ENCODE measurements around the gene ENPP6.
"Not testable (repeated sequence)": the region's sequence is repeated elsewhere in the genome, so short reads cannot be mapped to it uniquely, and the experiment has no call there.

ENPP6 gene

DNA sequence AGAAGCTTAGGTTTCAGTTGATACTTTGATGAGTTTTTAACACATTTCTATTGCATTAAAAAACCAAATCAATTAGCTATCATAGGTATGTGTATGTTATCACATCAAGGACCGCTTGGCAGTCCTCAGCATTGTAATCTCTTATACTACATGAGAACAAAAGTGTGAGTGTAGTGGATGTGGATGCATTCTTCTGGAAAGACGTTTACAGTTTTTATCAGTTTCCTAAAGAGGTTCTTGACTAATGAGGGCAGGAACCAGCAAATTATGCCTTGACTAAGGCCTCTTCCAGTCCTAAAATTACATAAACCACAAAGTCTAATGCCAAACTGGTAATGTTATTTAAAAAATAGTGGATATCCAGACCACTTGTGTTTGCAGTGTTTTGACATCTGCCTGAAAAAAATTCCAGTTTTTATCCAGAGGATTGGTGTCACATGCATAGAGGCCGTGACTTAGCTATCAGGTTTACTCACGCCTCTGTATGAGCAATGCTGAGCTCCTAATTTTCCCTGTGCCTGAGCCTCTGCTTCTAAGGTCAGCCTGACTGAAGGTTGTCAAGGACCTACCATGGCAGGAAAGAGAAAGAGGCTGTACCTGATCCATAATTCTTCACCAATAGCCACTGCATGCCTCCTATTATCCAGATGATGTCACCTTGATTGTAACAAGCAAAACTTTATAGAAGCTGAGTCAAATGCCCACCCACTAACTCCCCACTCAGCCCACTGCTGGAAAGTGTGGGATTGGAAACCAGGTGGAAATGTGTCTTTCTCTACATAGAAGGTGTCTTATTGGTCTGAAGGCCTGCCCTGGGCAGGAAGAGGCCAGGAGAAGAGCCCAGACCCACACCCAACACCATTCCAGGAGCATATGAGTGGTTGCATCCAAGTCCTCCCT, 68.7 kb downstream of the ENPP6 start:
- DNase-seq (ENCODE audit: low read depth in 2 of 2): no peak

DNA sequence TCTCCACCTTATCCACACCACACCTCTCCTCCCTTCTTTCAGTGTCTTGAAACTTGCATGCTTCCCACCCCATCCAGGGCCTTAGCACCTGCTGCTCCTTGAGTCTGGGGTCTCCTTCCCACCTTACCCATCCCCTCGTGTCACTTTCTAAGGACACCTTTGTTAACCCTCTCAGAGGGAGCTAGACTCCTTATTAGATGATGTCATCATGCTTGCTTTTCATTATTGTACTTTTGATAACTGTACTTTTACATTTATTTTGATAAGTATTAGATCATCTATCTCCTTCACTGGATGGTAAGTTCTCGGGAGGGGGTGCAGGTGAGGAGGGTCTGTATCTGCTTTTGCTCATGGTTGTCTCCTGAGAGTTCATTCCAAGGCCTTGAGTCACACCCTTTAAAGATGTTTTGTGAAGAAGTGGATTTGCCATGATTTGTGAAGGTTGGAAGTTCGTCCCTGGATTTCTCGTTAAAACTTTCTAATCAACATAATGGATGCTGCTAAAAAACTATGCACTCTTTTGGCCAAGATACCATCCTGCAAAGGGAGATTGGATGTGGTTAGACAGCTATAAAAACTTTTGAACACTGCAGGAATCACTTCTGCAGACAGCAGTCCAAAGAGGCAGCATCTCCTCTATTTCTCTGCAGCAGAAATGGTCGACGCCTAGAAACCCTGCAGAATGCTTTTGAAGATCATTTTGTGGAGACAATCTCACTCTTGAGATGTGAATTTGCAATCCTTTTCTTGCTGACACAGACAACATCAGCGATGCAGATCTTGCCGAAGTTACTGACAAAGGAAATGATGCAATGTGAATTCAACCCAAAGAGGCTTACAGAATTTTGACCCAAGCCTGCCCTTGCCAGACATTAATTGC, 69.6 kb downstream of the ENPP6 start:
- no peak for DNase-seq (ENCODE audit: low read depth in 2 of 2)

DNA sequence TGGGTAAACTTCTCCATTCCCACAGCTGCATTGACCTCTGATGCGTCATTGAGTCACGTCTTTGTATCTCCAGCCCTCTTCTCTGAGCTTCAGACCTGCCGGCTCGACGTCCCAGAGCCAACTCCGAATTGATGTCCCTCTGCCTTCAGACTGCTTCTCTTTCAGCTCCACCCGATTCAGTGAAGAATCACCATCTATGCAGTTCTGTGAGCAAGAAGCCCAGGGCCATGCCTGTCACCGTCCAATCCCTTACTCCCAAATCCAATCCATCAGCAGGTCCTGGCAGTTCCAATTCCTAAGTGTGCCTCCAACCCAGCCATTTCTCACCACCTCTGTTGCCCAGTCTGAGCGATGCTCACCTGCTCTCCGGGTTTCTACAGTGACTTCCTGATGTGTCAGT, 70.7 kb downstream of the ENPP6 start:
- no peak for DNase-seq (ENCODE audit: low read depth in 2 of 2)

GRCh38 chr4:184145596-184145995, 72.1 kb downstream of the ENPP6 start:
- no peak for DNase-seq (ENCODE audit: low read depth in 2 of 2)

- no peak for DNase-seq (ENCODE audit: low read depth in 2 of 2)
Measured at GRCh38 chr4:184143770-184144564, 73.7 kb downstream of the ENPP6 start.

DNA sequence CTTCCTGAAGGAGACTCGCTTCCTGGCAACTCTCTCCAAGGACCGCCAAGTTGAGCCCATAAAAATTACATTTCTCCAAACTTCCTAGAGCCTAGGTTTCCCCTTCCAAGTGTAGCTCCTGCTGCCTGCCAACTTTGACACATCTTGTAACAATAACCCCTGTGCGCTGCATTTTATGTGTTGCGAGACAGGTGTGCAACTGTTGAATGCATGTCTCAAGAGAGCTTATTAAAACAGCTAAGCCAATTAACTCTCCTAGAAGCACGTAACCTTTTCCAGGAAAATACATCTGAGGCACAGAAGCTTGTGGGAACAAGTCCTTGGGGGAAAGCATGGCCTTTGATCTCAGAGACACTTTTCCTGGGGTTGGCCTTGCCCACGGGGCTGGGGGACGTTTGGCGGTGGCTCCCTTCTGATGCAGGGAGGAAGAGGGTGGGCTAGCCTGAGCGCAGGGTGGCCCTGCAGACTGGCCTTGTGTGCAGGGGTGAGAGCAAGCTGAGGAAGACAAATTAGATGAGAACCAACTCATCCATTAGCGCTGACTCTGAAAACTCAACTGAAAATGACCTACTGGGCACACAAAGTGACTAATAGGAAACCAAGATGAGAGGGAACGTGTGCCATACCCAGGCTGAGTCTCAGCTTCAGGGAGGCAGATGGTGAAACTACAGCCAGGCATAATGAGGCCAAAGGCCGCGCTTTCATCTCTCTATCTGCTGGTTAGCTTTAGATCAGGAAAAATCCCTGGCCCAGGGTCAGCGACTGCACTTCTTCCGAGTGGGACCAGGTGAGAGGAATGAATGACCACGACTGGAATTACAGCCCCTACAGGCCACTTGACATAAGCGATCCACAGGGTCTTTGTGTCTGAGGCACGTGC, 75.3 kb downstream of the ENPP6 start:
- no peak for DNase-seq (ENCODE audit: low read depth in 2 of 2)

GRCh38 chr4:184140901-184141300, 76.8 kb downstream of the ENPP6 start:
- DNase-seq (ENCODE audit: low read depth in 2 of 2): not testable (repeated sequence)

DNA sequence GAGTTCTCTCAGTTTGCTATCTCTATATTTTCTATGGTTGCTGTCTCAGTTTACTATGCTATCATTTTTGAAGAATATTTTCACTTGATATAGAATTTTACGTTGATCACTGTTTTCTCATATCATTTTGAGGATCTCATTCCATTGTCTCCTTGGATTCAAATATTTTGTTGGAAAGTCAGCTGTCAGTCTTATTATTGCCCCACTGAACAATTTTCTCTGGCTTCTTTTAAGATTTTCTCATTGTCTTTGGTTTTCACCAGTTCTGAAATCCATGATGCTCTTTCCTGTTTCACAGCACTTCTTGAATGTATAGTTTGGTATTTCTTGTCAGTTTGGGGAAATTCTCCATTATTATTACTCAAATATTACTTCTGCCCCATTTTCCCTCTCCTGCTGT, 81.1 kb downstream of the ENPP6 start:
- no peak for DNase-seq (ENCODE audit: low read depth in 2 of 2)

GRCh38 chr4:184126800-184127199, 90.9 kb downstream of the ENPP6 start:
- no peak for DNase-seq (ENCODE audit: low read depth in 2 of 2)

DNA sequence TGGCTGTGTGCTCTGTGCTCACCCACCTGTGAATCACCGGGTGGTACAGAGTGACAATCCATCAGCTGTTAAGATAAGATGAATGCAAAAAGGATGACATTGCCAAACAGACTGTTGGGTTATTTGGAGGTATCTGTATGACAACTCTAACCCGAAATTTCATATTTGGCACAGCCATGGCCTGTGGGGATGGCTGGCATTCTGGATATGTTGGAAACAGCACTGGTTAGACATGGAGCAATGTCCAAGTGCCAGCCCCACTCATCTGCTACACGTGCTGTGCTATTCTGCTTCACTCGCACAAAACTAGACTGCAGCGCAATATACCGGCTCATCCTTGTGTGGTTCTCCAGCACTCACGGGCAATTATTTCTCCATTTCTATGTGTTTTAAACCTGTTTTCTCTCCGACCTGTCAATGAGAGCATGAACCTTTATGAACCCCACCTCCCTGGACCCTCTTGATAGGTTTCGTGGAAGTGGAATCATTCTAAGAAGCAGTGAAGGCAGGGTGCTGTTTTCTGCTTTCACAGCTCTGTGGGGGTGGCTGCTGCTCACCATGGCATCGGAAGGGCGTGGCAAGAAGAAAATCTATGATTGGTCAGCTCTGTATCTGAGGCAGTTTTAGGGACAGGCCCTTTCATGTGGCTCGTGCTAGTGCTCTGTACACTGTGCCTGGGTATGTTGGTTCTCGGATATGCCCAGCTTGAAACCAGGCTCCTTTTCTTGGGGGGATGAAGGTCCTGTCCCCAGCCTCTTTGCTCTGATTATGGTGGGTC, 94.9 kb downstream of the ENPP6 start:
- no peak for DNase-seq (ENCODE audit: low read depth in 2 of 2)

GRCh38 chr4:184120549-184121127, 97.0 kb downstream of the ENPP6 start:
- DNase-seq (ENCODE audit: low read depth in 2 of 2): no peak

DNA sequence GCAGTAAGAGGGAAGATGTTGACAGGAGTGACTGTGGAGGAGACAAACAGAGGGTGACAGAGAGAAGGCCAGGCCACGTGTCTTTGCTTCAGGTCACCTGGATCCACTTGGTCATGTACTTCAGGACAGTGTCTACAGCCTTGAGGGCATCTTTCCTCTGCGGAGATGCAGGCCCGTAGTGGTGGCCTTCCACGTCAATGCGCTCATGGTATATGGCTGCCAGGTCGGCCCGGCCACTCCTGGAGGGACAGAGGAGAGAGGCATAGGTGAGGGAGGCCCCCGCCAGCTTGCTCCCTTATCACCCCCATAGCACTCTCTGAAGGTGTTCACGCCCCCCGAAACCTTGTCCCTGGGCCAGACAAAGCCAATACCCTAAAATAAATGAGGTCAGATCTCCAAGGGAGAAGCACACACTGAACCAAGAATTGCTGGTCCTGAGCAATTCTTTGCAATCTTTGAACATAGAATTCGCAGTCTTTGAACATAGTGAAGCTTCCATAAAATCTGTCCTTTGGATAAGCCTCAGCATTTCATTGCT, 99.9 kb downstream of the ENPP6 start:
- no peak for DNase-seq (ENCODE audit: low read depth in 2 of 2)

DNA sequence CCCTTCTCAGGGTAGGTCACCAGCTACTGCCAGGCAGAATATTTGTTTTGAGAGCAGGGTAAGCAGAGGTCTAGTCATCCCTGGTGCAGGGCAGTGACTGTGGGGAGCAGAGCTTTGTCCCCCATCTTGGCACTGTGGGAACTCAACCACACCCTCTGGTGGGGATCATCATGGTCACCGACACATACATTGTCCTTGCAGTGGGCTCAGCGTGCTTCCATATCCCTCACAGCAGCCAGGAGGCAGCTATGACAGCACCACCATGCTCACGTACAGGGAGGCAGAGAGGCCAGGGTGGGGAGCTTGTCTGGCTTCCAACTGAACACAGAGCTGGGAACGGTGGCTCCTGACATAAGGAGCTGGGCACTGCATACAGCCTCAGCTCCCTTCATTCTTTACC, 102.3 kb downstream of the ENPP6 start:
- DNase-seq (ENCODE audit: low read depth in 2 of 2): no peak

DNA sequence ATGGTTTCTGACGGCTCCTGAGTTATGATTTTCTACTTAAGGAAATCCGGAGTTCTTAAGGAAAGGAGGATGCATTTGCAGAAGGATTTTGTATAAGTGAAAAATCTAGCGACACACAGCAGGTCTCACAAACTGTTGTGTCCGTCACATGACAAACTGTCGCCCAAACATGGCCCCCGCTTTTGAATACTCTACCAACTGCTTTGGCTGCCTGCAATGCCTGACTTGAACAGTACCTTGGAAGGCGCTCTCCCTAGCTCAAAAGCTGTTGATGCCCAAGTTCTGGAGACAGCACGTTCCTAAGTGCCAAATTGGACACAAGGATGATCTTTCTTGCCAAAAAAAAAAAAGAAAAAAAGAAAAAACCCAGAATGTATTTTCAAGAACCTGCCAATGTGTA, 103.2 kb downstream of the ENPP6 start:
- no peak for DNase-seq (ENCODE audit: low read depth in 2 of 2)

DNA sequence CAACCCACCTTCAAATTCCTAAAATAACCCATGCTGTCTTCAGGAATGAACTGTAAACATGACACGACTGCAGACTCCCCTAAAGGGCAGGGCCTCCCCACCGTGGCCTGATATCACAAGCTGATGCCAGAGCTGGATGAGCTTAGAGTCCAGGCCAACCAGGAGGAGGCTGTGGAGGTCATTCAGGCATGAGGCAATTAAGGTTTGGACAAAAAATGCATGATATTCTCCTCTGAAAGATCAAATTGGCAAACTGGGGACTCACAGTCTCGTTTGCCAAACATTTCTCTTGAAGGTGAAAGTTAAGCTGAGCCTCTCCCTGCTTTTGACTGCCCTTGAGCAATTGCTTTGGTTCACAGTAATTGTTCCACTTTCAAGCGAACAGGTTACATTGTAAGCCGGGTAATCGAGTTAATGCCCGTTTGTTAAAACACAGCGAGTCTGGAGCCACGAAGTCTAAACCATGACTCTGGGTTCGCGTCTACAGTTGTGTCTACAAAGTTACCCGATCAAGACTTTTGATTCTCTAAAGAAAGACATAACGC, 105.6 kb downstream of the ENPP6 start:
- no peak for DNase-seq (ENCODE audit: low read depth in 2 of 2)

- DNase-seq (ENCODE audit: low read depth in 2 of 2): no peak
Measured at GRCh38 chr4:184111233-184111832, 106.3 kb downstream of the ENPP6 start.

- DNase-seq (ENCODE audit: low read depth in 2 of 2): no peak
Measured at GRCh38 chr4:184110452-184111224, 107.0 kb downstream of the ENPP6 start.

DNA sequence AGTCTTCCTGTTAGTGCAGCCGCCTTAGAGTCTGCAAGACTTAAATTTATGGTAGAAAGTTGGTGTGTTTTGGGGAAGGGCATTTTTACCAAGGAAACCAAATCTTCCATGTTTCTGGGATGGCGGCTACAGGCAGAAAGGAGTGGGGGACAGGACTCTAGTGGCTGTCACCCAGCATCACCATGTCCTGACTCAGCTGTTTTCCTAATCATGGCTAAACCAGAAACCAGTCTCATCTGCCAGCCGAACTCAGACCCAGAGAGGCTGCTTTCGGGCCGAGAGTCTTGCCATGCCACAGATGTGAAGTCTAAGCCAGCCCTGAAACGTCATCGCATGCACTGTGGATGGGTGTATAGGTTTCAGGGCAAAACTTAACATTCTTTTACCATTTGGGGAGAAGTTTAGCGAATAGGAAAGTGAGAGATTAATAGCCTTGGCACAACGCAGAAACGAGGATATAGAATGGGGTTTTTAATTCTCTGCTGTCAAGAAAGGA, 109.6 kb downstream of the ENPP6 start:
- no peak for DNase-seq (ENCODE audit: low read depth in 2 of 2)
